ENCODE measurements around the gene AMER1.
"Not testable (repeated sequence)": the region's sequence is repeated elsewhere in the genome, so short reads cannot be mapped to it uniquely, and the experiment has no call there.

The AMER1 gene

DNA sequence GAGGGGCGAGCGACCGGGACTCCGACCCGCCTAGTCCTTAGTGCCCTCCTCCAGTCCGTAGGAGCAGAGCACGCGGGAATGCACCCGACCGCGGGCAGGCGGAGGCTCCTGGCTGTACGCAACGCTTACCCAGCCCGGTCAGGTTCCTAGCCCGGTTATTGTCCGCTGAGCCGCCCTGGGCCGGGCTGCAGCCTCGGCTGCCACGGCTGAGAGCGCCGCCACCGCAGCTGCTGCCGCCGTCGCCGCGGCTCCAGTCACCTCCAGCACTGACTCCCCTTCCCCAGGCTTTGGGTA is at the start of gene AMER1:
Gene AMER1 (minus strand): TSS at position 268 of the 294 bp plus-strand sequence. CDS start 12,422 bp downstream, outside the sequence.
- DNase-seq: no peak

DNA sequence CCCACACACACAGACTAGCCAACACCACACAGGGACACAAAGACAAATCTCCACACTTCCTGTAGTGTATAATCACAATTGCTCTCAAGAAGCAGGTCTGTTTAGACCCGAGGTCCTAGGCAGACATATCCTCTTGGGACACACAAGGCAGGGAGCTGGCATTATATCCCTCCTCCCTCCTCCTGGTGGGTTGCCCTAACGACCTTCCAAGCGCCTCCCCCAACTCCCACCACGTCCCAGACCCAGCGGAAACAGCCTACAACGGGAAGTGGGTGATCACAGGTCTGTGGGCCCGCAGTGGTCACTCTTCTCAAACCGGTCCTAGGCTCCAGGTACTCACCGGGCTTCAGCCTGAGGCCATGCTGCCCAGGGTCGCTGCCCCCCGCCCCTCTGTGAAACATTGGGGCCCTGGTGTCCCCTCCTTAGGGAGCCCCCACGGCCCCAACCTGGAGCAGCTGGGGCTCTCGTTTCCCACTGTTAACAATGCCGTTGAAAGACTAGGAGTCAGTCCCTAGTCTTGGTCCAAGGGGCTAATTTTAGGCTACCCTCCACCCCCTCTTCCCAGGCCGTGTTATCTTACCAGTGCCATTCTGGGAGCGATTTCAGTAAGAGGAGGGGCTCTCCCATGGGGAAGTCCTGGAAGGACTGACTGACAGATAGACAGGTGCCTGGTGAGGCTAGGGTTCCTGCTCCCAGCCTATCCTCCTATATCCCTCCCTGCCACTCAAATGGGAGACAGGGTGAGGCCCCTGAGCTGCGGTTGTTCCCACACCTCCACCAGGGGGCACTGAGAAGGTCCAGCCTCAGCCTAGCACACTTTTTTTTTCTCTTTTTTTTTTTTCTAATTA is 24.8 kb upstream of the AMER1 start, which contains the start of gene ASB12:
Gene ASB12 (minus strand): TSS at position 485 of the 848 bp plus-strand sequence. CDS start 4,957 bp downstream, outside the sequence.
- no peak for DNase-seq

DNA sequence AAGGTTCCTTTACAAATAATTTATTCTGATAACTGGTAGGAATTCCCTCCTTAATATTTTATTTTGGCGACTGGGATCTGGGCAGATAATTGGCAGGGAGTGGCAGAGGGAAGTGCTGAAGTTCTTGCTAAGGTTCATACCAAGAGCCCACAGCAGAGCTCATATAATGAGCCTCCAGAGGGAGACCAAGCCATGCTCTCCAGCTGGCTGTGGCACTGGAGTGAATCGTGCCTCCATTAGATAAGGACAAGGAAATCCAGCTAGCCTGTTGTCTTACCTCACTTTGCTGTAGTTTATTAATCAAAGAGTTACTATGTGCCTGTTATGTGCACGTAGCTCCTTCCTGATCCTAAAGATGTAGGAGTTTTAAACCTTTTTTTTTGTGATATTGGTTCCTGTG is 23.6 kb upstream of the AMER1 start:
- no peak for DNase-seq

DNA sequence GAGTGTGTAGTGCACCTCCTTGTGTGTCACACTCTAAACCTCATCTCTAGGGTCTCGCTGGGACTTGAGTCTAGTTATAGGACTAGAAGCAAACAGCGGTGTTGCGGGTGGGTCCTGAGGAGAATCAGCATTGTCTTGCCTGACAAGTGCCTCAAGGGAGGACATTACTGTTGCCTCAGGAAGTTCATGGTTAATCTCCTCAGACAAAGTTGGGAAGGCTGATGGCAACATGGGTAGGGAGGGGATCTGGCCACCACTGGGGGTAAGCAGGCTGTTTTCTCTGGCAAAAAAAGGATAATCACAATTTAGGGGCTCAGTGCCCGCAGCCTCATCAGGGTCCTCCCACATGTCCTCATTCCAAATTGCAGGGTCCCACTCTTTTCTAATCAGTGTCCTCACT is 12.5 kb upstream of the AMER1 start:
- DNase-seq: no peak

DNA sequence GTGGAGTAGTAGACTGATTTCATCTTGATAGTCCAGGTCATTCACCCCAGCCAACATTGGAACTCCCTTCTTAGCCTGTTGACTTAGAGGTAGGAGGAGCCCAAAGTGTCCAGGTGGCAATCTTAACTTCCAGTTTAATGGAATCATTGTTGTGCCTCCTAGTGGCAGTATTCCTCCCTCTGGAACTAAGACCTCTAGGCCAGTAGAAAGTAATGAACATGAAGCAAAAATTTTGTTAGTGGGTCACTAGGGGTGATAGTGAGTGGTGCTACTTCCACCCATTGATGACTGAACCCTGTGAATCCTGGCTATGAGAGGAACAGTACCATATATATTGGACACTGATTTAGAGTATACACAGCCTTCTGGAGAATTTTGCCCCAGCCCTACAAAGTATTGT is 8.5 kb upstream of the AMER1 start:
- DNase-seq: not testable (repeated sequence)

DNA sequence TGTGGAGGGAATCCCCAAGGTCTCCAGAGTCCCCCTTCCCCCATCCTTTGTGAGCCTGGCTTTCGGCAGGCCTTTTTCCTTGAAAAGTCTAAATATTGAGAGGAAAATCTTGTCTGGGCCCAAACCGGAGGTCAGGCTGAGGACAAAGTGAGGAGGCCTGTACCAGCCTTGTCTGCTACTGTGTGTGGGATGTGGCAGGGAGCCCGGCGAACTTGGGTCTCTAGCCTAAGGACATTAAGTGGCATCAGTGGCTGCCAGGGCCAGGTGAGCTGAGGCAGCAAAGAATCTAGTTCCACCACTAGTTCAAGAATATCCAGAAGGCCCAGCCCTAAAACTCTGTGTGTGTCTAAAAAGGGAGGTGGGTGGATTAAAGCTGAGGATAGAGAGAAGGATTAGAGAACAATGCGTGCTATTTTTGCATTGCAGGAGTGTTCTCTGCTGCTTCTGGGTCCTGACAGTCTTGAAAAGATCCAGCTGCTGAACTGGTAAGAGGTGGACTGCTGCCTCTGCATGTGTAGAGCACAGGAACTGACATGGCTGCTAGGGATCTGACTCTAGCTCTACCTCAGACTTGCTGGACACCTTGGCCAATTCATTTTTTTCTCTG is 1.2 kb upstream of the AMER1 start:
- DNase-seq: no peak

DNA sequence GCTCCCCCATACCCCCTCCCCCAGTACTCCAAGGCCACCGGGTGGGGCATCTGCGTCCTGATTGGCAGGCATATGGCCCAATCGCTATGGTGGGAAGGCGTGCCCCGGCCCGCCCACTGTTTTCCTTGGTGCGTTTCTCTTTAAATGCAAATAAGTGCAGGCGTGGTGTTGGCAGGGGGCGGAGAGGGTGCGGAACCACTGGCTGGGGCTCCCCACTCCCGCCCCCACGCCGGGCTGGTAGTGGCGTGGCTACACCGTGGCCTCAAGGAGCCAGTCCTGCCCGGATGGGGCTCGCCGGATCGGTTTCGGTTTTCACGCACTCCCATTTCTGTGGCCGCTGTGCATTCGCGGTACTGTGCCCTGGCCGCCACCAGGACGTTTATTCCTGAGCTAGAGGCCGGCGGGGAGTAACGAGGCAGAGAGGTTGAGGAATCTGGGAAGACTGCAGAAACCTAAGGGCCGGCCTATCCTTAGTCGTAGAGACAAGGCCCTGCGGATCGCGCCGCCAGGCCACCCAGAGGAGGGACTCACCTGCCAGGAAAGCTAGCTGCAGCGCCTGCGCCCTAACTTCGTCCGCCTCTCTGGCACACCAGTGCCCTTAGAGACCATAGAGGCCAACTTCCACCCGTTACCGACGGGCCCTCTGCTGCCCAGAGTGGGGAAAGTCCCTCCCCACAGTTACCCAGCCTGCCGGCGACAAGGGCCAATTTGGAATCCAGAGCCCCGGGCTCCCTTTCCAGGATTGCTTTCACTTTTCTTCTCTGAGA is 410 bp upstream of the AMER1 start:
- DNase-seq: peak; percentile 88

DNA sequence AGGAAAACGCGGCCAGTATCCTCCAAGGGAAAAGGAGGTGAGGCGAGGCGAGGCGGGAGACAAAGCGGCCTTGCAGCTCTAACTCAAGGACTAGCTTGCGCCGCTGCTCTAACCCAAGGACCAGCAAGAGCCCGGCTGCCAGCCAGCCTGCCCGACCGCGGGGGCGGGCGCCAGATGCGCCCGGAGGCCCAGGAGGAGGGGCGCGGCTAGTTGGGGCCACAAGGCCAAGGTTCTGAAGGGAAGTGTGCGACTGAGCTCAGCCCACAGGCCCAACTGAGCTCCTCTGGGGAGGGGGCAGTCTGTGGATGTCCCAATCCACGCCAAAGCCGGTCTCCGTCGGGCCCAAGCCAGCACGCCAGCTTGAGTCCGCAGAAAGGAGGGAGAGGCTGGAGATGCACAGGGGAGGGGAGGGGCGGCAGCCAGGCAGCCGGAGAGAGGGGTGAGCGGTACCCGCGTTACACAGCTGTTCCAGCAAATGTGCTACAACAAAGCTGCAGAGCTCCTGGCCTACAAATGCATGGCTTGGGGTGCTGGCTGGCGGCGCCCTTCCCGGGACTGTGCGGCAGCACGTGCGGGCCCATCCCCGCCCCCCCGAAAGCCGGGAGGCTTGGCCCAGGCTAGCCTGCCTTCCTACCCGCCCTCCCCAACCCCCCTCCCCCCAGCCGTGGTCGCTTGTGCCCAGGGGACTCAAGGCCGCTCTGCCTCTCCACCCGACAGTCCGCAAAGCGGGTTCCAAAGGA is 637 bp downstream of the AMER1 start:
- DNase-seq: peak; percentile 33

DNA sequence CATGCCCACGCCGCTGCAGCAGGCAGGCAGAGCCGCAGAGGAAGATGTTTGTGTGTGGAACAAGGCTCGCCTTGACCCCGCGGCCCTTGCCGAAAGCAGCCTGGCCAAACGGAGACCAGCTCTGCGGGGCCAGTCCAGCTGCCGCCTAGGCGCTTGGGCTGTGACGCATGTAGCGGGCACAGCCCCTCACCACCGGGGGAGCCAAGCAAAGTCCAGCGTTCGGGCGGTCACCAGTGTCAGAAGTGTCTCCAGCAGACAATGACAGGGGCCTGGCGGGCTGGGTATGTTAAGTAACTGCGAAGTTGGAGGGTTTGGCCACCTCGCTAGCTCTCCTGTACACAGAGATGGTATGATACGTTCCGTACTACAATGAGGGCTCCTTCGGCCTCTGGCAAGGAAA is 1.3 kb downstream of the AMER1 start:
- DNase-seq: no peak

DNA sequence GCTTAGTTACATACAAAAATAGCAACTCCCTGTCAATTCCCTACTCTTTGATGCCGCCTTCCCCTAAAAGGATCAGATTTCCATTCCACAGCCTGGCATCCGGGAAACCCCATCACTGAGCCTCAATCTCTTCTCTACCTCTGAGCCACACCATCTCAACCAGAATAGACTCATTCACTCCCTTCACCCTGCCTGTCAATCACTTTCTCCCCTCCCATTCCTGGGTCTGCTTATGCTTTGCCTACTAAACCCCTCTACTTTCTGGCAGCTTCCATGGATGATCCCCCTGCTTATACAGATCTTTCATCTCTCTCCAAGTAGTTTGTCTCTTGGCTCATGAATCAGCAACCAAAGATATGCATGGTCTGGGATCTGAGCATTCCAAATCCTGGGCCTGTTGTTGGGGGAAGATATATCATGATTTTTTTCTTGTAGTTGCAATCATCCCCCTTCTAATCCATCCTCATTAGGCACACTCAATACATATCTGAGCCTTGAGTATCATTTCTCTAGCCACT is 2.6 kb downstream of the AMER1 start:
- DNase-seq: no peak

DNA sequence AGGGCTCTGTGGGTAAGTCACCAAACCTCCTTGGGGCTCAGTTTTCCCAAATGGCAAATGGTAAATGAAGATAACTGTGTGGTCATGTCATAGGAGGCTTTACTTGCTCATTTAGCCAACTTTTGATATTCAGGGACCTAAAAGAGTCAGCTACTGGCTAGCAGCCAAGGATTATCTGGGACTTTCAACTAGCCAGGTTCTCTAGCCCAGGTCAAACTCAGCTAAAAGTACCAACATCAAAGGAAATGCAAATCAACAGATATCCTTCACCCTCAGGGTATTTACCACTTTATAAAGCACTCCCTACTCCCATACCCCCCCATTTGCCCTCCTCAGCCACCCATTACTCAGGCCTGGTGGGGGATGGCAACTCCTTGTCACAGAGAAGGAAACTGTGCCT is 7.5 kb downstream of the AMER1 start:
- DNase-seq: no peak

DNA sequence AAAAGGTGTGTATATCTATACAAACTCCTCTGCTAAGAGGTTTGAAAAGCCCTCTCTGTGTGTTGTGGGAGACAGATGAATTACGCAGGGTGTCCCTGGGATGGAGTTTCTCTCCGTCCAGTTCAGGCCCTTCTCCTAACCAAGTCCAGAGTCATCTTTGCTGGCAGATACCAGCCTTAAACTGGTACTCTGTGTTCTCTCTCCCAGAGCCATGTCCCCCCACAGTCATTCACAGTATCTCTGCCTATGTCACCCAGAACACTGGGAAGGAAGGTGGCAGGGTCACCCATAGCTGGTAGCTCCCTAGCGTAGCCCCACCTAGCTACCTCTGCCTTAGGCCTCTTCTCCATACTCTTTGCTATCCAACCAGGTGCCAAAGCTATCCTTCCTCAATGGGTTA is 8.9 kb downstream of the AMER1 start:
- no peak for DNase-seq

DNA sequence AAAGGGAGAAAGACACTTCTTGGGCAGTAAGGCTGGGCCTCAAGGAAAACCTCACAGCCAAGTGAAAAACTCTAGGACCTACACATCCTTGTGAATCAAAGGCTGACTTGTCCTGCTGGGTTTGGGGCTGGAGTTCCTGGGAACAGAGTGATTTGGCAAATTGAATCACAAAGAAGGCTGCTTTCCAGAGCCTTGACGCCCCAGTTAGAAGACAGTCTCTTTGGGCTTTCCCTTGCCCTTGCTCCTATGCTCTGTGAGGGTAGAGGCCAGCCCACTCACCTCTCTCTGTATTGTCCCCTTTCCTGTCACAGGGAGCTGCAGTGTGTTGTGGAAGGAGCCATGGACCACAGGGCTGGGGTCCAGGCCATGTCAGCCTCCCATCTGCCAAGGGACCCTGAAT is 9.6 kb downstream of the AMER1 start:
- DNase-seq: no peak

DNA sequence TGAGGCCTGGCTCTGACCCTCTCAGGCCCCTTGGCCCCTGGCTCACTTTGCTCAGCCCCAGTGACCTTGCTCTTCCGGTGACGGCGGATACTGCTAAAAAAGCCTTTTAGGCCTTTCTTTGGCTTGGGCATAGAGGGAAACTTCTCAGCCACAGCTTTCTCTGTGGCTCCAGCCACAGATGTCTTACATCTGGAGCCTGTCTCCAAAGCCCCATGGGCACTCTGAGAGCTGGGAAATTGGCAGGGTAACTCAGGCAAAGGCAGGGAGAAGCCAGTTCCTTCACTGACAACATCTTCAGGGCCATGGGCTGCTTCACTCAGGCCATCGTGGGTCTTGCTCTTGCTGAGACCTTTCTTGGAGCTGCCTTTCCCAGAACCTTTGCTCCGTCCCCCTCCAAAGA is 12.8 kb downstream of the AMER1 start:
- DNase-seq: no peak

DNA sequence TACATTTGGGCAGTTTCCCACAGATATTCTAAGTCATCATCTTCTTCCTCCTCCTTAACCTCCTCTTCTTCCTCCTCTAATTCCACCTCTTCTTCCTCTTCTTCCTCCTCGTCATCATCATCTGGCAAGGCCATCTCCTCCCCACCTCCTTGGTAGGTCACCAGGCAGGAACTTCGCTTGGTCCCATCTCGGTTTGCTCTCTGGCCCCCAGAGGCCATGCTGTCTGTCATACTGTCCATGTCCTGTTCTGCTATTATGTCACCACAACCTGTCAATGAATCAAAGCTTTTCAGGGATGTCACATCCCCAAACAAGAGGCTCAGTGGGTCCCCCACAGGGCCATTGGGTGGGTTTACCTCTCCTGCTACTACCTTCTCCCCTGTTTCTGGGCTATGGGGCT is 13.5 kb downstream of the AMER1 start:
- no peak for DNase-seq

DNA sequence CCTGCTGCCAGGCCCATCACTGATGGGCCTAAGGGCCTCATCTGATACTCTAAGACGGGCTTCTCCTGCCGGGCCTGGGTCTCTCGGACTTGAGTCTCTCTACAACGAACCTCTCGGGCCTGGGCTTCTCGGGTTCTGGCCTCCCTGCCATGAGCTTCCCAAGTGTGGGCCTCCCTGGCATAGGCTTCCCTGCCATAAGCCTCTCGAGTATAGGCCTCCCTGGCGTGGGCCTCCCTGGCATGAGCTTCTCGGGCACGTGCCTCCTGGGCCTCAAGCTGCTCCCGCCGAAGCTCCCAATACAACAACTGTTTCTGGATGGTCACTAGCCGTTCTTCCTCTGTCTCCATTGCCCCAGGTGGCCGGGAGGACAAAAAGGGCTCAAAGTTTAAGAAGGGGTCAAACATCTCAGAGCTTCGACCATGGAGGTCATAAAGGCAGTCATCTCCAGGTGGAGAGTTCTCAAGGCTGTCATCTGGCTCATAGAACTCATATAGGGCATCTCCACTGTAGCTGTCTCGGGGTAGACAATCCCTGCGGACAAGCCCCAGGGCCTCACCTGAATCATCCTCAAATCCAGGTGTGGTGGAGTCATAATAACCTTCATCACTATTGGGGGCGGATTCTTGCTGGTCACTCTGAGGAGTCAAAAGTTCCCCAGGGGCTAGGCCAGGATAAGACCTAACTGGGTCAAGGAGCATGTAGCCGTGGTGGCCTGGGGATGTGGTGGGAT is 14.1 kb downstream of the AMER1 start:
- no peak for DNase-seq

DNA sequence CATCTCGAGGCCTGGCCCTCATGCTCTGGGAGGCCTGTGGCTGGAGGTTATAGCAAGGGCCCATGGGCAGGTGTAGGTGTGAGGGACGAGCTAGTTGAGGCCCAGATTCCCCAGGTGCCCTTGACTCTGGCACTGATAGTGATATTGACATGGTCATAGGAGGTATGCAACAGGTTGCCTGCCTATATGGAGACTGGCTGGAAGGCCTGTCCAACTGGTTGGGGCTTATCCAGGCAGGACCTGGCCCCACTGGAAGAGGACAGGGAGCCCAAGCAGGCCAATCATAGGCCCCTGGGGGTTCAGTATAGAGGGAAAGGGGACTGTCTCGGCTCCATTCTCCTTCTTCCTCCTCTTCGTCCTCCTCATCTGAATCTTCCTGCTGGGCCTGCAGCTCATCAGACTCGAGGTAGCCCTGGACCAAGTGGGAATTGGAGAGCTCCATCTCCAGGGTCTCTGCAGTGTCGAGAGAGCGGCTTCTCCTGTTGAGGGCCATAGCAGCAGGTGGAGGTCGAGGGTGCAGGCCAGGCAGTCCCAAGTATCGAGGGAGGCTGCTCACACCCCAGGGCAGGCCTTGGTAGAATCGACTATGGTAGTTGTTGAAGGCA is 15.3 kb downstream of the AMER1 start:
- DNase-seq: no peak

DNA sequence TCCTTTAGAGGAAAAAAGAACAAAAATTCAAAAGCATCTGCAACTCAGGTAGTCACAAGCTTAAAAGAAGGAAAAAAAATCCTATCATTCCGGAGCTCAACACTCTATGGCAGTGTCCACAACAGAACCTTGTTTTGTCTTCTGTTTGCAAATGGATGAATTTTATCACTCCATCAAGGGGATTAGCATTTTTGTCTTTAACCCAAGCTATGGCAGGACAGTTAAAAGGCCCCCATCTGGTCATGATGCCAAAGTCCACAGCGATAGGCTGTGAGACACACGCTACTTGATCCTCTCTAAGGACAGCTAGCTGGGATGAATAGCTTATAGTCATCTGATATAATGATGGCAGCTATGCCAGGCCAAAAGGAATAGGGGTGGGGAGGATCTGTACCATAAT is 16.6 kb downstream of the AMER1 start:
- DNase-seq: no peak

DNA sequence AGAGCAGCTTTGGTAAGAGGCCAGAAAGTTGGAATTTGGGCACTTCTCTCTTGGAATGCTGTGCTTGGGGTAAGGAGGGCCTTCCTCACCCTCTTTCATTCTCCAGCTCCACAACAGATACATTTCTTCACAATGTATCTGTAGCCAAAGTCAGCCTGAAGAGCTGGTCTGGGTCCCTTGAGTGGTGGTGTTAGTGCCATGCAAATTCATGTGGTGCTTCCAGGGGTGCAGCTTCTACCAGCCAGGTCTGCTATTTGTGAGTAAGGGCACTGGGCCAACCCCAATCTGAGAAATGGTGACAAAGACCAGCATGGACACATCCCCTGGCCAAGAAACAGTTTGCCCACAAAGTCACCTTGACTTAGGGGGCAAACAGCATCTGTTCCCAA is 17.8 kb downstream of the AMER1 start:
- no peak for DNase-seq

DNA sequence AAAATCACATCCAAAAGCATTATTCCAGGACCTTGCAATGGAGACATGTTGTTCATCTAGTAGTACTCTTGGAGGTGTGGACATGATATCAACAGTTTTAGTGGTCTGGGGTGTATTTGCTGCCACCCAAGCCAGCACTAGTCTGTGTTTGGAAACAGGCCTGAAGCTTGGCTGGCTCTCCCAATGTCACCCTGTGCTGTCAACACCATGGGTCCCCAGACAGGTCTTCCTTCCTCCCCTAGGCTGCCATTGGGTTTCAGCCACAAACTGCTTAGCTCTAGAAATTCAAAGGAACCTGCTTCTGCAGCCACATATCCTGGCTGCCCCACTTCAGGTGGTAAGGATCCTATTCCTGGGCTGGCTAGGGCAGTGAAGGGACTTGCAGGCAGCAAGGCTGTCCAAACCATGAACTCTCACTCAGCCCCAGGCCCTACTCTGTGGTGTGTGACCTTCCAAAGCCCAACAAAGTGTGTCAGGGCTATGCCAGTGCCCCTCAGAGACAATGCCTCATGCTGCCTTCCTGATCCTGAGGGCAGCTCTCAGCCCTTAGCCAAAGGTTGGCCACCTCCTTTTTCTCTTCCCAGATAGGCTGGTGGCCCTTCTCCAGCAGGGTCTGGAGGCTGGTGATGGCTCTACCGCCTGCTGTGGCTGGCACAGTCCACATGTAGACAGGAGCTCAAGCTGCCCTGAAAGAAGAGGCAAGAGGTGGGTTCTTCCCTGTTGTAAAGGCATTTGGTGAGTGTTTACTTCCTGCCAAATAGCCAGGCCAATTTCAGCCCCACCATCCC is 18.3 kb downstream of the AMER1 start:
- DNase-seq: no peak

DNA sequence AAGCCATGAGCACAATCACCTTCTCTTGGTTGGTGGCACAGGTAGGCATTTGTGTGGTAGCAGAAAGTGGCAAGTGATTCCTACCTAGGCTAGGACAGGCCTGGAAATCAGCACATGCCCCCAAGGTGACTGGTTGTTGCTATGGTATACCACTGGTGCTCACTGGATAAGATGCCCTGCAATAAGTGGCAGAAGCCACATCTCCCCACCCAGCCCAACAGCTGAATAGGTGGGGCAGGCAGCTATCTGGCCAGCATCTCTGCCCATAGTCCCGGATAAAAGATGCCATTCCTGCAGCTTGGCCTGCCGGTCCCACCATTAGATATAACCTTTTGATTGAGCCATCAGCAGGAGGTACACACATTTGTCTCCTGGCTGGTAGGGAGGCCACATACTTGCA is 21.1 kb downstream of the AMER1 start:
- DNase-seq: no peak
